HG02571 (cell line): ENCODE measurements around the gene CMKLR1.

Experiments
- ATAC-seq: cut with Tn5 transposase; IDR thresholded peaks from one replicate; pipeline ENCODE4 v1.9.1; 2021; ENCODE audit warnings: mild to moderate bottlenecking, moderate library complexity; ENCODE audit not compliant: unreplicated experiment

CMKLR1 gene

GRCh38 chr12:108302016-108302402 is 37.1 kb downstream of the CMKLR1 start:
- ATAC-seq, result no peak

DNA sequence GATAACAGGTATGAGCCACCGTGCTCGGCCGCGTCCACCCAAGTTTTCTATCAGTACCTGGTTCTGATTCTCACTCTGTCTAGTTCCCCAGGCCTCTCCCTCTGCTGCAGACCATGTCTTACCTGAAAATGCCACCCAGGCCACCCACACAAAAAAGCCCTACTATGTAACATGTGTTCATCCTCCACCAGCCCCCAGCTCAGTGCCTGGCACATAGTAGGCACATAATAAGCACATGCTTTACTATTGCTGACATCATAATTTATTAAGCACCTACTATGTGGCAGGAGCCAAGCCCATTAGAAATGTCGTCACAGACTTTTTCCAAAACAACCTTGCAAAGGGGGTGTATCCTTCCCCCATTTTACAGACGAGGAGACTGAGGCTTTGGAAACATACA is 37.8 kb downstream of the CMKLR1 start:
- no peak for ATAC-seq

GRCh38 chr12:108299980-108300696 is 39.0 kb downstream of the CMKLR1 start:
- ATAC-seq, result no peak

- ATAC-seq, result no peak
Observed at GRCh38 chr12:108299516-108299915, 39.6 kb downstream of the CMKLR1 start.

- ATAC-seq, result no peak
Observed at GRCh38 chr12:108298761-108299275, 40.3 kb downstream of the CMKLR1 start.

- ATAC-seq, result no peak
Observed at GRCh38 chr12:108297895-108298760, 41.0 kb downstream of the CMKLR1 start.

DNA sequence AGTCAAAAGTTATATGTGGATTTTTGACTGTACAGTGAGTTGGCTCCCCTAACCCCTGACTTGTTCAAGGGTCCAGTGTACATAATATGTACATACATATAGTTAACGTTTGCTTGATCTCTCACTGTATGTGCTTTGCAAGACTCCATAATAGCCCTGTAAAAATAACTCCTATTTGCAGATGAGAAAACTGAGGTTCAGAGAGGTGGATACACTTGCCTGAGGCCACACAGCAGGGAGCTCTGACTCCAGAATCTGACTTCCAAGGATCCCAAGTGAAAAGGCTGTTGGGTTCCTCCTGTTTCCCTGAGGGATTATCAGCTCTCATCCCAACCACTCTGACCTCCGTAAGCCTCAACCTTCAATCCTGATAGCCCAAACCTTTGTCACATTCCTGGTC is 41.7 kb downstream of the CMKLR1 start:
- no peak for ATAC-seq

- no peak for ATAC-seq
Observed at GRCh38 chr12:108296945-108297344, 42.2 kb downstream of the CMKLR1 start.

DNA sequence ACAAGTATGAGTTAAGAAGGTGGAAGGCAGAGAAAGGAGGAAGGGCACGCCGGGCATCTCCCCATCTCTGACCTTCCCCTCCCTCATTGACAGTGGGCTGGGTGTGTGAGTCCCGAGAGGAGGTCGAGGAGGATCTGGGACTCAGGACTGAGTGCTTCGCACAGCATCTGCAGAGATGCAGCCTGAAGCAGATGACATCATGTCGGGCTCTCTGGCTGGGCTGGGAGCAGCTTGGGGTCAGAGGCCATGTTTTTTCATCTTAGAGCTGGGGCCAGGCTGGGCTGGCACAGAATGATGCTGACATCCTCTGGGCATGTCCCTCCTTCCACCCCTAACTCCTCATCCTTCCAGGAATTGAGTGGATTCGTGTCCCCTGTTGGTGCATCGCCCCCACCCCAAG is 43.5 kb downstream of the CMKLR1 start:
- ATAC-seq, result no peak

DNA sequence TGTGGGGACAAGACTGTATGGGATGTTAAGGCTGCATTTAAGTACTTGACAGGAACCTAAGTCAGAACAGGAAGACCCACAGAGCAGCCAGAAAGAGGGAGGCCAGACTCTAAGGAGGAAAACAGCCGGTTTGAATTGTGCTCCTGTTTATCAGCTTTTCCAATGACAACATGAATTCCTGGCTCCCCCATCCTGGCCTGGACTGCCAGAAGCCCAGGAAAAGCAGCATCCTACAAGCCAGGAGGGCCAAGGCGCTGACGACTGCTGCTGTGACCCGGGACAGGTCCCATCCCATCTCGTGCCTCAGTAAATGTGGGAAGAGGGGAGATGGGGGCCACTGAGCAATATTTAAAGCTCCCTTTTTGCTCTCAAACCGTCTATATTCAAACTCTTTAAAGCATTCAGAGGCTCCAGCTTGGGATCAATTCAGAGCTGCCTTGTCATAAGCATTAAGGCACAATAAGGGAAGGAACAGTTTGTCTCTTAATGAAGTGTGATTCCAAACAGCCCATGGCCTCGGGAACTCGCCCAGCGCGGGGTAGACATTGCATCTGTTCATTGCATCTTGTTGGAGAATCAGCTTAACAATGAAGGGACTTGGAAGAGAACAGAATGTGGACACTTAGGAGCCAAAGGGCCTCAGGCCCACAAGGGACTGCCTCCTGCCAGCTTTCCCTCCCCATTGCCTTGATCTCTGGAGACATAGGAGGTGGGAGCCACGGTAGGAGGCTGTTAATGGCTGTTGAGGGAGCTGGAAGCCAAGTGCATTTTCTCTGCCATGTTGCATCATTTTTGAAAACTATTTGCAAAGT is 49.6 kb downstream of the CMKLR1 start:
- ATAC-seq, result no peak

GRCh38 chr12:108287227-108287626 is 51.9 kb downstream of the CMKLR1 start:
- no peak for ATAC-seq

GRCh38 chr12:108285016-108285415 is 54.1 kb downstream of the CMKLR1 start:
- ATAC-seq, result no peak

DNA sequence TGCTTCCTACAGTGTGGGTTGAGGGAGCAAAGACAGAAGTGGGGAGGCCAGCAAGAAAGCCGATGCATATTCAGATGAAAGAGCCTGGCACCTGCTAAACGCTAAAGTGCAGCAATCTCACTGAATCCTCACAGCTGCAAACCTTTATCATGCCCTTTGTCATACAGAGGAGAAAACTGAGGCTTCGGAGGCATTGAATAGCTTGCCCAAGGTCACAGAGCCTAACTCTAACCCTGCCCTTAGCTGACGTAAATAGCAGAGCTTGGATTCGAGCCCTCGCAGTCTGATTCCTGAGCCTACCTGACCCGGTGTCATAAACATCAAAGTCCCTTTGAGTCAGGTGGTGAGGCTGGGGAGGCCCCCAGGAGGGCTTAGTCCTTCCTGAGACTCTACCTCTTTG is 54.9 kb downstream of the CMKLR1 start:
- no peak for ATAC-seq

- no peak for ATAC-seq
Observed at GRCh38 chr12:108282676-108283075, 56.4 kb downstream of the CMKLR1 start.

- ATAC-seq, result no peak
Observed at GRCh38 chr12:108282160-108282559, 57.0 kb downstream of the CMKLR1 start.

DNA sequence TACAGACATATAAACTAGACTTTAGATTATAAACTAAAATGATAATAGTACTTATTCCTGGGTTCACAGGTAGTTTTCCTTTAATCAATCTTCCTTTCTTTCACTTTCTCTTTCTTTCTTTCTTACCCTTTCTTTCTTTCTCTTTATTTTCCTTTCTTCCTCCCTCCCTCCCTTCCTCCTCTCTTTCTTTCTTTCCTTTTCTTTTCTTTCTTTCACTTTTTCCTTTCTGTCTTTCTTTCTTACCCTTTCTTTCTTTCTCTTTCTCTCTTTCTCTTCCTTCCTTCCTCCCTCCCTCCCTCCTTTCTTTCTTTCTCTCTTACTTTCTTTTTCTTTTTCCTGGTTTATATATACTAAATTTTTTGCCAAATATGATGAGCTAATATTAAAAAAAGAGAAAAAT is 61.5 kb downstream of the CMKLR1 start:
- no peak for ATAC-seq

DNA sequence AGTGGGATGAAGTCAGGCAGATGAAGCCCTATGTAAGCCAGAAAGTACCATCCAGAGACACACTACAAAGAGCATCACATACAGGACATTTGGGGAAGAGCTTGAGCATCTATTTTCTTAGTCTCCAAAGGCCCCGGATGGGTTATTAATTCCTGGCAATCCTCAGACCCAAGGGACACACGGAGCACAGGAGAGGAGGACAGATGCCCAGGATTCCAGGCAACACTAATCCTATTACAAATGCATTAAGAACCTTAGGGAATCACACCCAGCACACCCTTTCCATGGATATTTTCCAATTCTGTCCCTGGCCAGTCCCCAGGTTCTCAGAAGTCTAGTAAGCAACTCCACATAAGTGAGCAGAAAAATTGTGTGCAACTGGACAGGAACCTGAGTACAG is 65.9 kb downstream of the CMKLR1 start:
- no peak for ATAC-seq

GRCh38 chr12:108271951-108272872 is 66.9 kb downstream of the CMKLR1 start:
- ATAC-seq, result no peak

GRCh38 chr12:108270849-108271143 is 68.3 kb downstream of the CMKLR1 start:
- ATAC-seq, result no peak
